Measurements from ENCODE around the gene HSPA12B.

DNA sequence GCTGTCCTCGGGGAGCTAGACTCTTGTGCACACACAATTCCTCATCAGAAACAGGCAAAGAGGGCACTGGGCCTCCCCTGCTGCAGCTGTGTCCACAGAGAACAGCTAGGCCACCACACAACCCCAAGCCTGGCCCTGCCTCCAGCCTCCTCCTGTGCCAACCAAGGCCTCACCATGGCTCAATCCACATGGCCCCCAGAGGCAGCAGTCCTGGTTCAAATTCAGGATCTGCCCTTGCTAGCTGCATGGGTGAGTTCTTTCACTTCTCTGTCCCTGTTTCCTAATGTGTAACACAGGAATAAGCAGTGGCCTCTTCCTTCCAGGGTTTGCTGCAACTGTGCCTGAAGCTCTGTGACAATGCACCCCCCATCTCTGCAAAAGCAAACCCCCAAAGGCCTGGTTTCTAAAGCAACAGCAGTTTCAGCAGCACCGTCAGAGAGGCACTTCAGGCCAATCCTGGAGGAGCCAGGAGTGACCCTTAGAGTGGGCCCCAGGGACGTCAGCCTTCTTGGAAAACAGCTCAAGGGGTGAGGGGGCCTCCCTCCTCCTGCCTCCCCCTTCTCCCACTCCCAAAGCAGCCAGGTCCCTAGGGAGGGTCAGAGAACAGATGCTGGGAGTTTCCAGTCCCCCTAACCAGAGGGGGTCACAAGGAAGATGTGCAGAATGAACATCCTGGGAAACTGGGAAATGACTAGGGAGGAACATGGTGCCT, 32.8 kb downstream of the HSPA12B start:
- TF ChIP-seq, protein P1, sequence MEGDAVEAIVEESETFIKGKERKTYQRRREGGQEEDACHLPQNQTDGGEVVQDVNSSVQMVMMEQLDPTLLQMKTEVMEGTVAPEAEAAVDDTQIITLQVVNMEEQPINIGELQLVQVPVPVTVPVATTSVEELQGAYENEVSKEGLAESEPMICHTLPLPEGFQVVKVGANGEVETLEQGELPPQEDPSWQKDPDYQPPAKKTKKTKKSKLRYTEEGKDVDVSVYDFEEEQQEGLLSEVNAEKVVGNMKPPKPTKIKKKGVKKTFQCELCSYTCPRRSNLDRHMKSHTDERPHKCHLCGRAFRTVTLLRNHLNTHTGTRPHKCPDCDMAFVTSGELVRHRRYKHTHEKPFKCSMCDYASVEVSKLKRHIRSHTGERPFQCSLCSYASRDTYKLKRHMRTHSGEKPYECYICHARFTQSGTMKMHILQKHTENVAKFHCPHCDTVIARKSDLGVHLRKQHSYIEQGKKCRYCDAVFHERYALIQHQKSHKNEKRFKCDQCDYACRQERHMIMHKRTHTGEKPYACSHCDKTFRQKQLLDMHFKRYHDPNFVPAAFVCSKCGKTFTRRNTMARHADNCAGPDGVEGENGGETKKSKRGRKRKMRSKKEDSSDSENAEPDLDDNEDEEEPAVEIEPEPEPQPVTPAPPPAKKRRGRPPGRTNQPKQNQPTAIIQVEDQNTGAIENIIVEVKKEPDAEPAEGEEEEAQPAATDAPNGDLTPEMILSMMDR (conservative IDR thresholded peaks at IDR 0.05; ENCODE audit: low read depth, low read length), result no peak
- no peak for TF ChIP-seq EZH2 (IDR thresholded peaks at IDR 0.05; ENCODE audit: borderline replicate concordance, low read depth, low read length, poor library complexity, severe bottlenecking)

Measured in A673 (cell line).